Neural crest cell (in vitro differentiated cells): ENCODE results near the gene LMOD3. TPM values are rescaled to one million over a fixed set of nuclear protein-coding genes. Genes with fewer than 3 reads are reported as not detected.

ENCODE experiments used
- DNase-seq: peaks from one replicate; pipeline ENCODE4 v3.0.0; 2021; ENCODE audit warnings: low read depth, mixed read lengths, low spot score
- H3K27ac Mint-ChIP-seq: one replicate; pipeline ENCODE4 v1.8.0; 2021; ENCODE audit warnings: mild to moderate bottlenecking, mixed read lengths; ENCODE audit not compliant: unreplicated experiment
- H3K27me3 Mint-ChIP-seq: 2 replicates; pipeline ENCODE4 v1.8.0; 2021; ENCODE audit warnings: low read depth, mild to moderate bottlenecking, mixed read lengths
- H3K36me3 Mint-ChIP-seq: 2 replicates; pipeline ENCODE4 v1.8.0; 2021; ENCODE audit warnings: low read depth, mild to moderate bottlenecking, mixed read lengths
- H3K4me1 Mint-ChIP-seq: 2 replicates; pipeline ENCODE4 v1.8.0; 2021; ENCODE audit warnings: mixed read lengths
- H3K4me3 Mint-ChIP-seq: one replicate; pipeline ENCODE4 v1.8.0; 2021; ENCODE audit warnings: mild to moderate bottlenecking, mixed read lengths
- H3K9me3 Mint-ChIP-seq: 2 replicates; pipeline ENCODE4 v1.8.0; 2021; ENCODE audit warnings: mixed read lengths
- total RNA-seq: library from RNA; stranded (reverse); gene quantifications from 2 replicates; pipeline ENCODE4 v1.2.1, GENCODE V29; 2021
- TF ChIP-seq, protein P1 (sequence below): fragments of 200-600 bp; sonication (generic); conservative IDR thresholded peaks from 2 replicates; pipeline ENCODE4 v1.5.0; 2021; ENCODE audit warnings: antibody characterized with exemption, mild to moderate bottlenecking

LMOD3 gene
- total RNA-seq, 1 donor from 2014 or later = 3.8 TPM

DNA sequence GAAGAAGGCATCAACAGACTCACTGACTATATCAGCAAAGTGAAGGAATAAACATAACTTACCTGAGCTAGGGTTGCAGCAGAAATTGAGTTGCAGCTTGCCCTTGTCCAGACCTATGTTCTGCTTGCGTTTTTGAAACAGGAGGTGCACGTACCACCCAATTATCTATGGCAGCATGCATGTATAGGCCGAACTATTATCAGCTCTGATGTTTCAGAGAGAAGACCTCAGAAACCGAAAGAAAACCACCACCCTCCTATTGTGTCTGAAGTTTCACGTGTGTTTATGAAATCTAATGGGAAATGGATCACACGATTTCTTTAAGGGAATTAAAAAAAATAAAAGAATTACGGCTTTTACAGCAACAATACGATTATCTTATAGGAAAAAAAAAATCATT lies 17.8 kb downstream of the LMOD3 start:
- peaks cover 10% of the 10 kb centered on the region for H3K4me1 Mint-ChIP-seq
- no peak for DNase-seq
- H3K36me3 Mint-ChIP-seq = peaks cover 11% of the 10 kb centered on the region
- H3K9me3 Mint-ChIP-seq = no peaks in the 10 kb centered on the region
- no peak overlapping the region for H3K4me3 Mint-ChIP-seq
- no peaks in the 10 kb centered on the region for H3K27me3 Mint-ChIP-seq
- TF ChIP-seq, protein P1, sequence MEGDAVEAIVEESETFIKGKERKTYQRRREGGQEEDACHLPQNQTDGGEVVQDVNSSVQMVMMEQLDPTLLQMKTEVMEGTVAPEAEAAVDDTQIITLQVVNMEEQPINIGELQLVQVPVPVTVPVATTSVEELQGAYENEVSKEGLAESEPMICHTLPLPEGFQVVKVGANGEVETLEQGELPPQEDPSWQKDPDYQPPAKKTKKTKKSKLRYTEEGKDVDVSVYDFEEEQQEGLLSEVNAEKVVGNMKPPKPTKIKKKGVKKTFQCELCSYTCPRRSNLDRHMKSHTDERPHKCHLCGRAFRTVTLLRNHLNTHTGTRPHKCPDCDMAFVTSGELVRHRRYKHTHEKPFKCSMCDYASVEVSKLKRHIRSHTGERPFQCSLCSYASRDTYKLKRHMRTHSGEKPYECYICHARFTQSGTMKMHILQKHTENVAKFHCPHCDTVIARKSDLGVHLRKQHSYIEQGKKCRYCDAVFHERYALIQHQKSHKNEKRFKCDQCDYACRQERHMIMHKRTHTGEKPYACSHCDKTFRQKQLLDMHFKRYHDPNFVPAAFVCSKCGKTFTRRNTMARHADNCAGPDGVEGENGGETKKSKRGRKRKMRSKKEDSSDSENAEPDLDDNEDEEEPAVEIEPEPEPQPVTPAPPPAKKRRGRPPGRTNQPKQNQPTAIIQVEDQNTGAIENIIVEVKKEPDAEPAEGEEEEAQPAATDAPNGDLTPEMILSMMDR = no peak
- no peak overlapping the region for H3K27ac Mint-ChIP-seq

DNA sequence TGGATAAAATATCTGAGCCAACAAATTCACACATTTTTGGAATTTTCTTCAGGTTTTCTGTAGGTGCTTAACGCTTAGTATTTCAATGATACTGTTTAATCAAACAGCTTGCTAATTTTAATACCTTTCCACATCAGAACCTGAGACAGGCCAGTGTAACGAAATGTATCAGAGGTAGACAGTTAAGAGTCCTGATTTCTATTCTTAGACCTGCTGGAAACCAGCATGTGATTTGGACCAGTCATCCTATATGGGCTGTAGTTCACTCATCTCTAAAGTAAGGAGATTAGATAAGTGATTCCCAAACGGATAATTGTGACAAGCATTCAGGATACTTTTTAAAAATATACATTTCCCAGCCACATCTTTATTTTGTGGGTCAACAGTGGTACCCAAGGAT lies 19.3 kb downstream of the LMOD3 start:
- Mint-ChIP-seq H3K27me3 (no peaks in the 10 kb centered on the region), H3K4me3 (no peak overlapping the region), H3K27ac (no peak overlapping the region), H3K4me1 (peaks cover 12% of the 10 kb centered on the region), H3K9me3 (no peaks in the 10 kb centered on the region), H3K36me3 (peaks cover 14% of the 10 kb centered on the region)
- TF ChIP-seq, protein P1 = no peak
- DNase-seq = no peak

DNA sequence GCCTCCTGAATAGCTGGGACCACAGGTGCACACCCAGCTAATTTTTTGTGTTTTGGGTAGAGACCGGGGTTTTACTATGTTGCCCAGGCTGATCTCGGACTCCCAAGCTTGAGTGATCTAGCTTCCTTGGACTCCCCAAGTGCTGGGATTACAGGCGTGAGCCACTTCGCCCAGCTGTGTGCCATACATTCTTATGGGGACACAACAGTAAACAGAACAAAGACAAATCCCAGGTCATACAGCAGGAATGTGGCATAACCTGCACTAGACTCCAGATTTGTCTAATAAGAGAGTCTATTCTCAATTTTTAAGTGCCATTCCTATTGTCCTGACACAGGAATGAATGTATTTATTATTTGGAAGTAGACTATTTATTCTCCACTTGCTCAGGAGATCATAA lies 20.0 kb downstream of the LMOD3 start:
- no peak overlapping the region for H3K4me3 Mint-ChIP-seq
- H3K9me3 Mint-ChIP-seq = no peaks in the 10 kb centered on the region
- peaks cover 16% of the 10 kb centered on the region for H3K4me1 Mint-ChIP-seq
- TF ChIP-seq, protein P1 = no peak
- DNase-seq = no peak
- peaks cover 18% of the 10 kb centered on the region for H3K36me3 Mint-ChIP-seq
- H3K27ac Mint-ChIP-seq = peak overlapping the region; percentile 67
- H3K27me3 Mint-ChIP-seq = no peaks in the 10 kb centered on the region

DNA sequence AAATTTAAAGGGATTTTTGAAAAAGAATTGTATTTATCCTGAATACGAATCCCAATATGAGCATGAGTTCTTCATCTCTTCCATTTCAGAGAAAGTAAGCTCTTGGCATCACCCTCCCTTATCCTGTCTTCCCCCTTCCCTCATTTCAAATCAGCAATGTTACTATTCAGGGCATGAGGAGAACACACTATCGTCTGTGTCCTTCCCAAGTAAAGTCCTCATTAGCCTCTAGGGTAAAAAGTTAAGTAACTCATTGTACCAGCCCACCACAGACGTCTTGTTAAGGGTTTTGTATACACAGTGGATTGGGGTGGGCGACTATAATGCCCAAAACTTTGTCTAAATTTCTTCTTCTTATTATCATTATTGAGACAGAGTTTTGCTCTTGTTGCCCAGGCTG lies 22.8 kb downstream of the LMOD3 start:
- Mint-ChIP-seq H3K36me3 (peaks cover 18% of the 10 kb centered on the region), H3K9me3 (no peaks in the 10 kb centered on the region), H3K27me3 (no peaks in the 10 kb centered on the region)

DNA sequence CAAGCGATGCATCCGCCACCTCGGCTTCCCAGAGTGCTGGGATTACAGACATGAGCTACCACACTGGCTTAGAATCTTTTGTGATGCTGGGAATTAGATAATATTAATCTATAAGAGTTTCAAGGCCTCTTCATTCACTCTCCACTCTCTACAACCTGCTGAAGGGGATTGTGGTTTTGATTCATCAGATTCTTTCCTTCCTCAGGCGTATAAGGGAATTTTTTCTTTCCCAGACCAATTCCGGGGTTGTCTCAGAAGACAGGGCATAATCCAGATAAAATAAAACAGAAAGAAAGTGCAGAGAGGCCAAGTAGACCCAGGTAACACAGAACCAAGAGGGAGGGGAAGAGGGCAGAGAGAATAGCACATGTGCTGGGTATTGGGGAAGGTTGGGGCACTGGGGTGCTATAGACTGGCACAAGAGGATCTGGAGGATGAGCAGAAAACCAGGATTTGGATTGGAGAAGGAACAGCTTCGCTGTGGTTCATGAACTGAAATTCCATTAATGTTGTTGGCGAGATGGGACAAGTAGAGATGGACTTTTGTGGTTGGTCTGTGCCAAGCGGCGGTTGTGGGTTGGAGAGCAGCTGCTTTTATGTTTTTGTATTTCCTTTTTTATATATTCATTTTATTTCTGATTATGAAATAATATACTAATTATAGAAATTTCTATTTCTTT lies 24.8 kb downstream of the LMOD3 start:
- Mint-ChIP-seq H3K4me3 (no peak overlapping the region), H3K4me1 (peaks cover 37% of the 10 kb centered on the region), H3K9me3 (no peaks in the 10 kb centered on the region), H3K27me3 (no peaks in the 10 kb centered on the region), H3K27ac (peak overlapping the region; percentile 68), H3K36me3 (peaks cover 18% of the 10 kb centered on the region)
- DNase-seq = no peak
- TF ChIP-seq, protein P1 = no peak

More for the DNA sequence above, 22.8 kb downstream of the LMOD3 start:
- no peak overlapping the region for H3K4me3 Mint-ChIP-seq
- TF ChIP-seq, protein P1 = no peak
- no peak for DNase-seq
- H3K4me1 Mint-ChIP-seq = peaks cover 20% of the 10 kb centered on the region
- H3K27ac Mint-ChIP-seq = no peak overlapping the region
